ENCODE results near the gene MRFAP1. TPM values are rescaled to one million over a fixed set of nuclear protein-coding genes. Genes with fewer than 3 reads are reported as not detected.

Gene MRFAP1
- total RNA-seq, 1 donor from 2014 or later = 255 TPM

DNA sequence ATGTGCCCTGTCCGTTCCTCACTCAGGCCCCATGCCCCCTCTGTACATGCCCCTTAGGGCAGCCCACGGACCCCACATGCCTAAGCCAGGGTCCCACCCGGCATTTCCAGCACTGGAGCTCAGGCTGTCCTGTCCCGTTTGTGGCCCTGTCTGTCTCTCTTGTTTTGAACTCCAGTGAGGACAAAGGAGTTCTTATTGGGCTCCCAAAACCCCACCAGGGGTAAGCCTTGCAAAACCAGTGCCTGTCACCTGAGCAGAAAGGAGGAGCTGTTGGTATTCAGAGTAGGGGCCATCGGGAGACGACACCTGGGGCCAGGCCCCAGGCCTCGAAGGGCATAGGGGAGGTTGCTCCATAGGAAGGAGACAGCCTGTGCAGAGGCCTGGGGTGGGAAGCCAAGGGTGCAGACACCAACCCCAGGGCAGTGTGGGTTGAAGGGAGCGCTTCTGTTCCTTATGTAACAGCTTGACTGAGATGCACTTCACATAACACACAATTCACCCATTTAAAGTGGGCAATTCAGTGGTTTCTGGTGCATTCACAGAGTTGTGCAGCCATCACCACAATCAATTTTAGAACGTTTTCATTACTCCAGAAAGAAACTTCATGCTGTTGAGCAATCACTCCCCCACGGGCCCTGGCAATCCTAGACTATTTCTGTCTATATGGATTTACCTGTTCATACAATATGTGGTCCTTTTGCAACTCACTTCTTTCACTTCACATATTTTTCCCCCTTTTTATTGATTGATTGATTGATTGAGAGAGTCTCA is 33.8 kb upstream of the MRFAP1 start:
- Histone ChIP-seq H3K4me3 (ENCODE audit: low read depth, low read length) (no peak overlapping the region), H3K27me3 (ENCODE audit: control insufficient read depth, insufficient read depth, low read length) (no peaks in the 10 kb centered on the region), H3K36me3 (ENCODE audit: control insufficient read depth, insufficient read depth, low read length) (no peaks in the 10 kb centered on the region)
- no peak for TF ChIP-seq CTCF (IDR thresholded peaks at IDR 0.05; ENCODE audit: insufficient read depth, low read length, poor library complexity, severe bottlenecking)
- no peak for DNase-seq (ENCODE audit: low read depth)

- Histone ChIP-seq H3K4me3 (ENCODE audit: low read depth, low read length) (no peak overlapping the region), H3K27me3 (ENCODE audit: control insufficient read depth, insufficient read depth, low read length) (no peaks in the 10 kb centered on the region), H3K36me3 (ENCODE audit: control insufficient read depth, insufficient read depth, low read length) (no peaks in the 10 kb centered on the region)
- no peak for TF ChIP-seq CTCF (IDR thresholded peaks at IDR 0.05; ENCODE audit: insufficient read depth, low read length, poor library complexity, severe bottlenecking)
- no peak for DNase-seq (ENCODE audit: low read depth)
These were observed 33.0 kb upstream of the MRFAP1 start for GRCh38 chr4:6607368-6608055.

- H3K36me3 ChIP-seq (ENCODE audit: control insufficient read depth, insufficient read depth, low read length) = no peaks in the 10 kb centered on the region
These were observed 31.6 kb upstream of the MRFAP1 start for GRCh38 chr4:6608758-6609414.

GRCh38 chr4:6609415-6610079 is 30.9 kb upstream of the MRFAP1 start:
- Histone ChIP-seq H3K36me3 (ENCODE audit: control insufficient read depth, insufficient read depth, low read length) (no peaks in the 10 kb centered on the region), H3K4me3 (ENCODE audit: low read depth, low read length) (no peak overlapping the region), H3K27me3 (ENCODE audit: control insufficient read depth, insufficient read depth, low read length) (no peaks in the 10 kb centered on the region)
- no peak for TF ChIP-seq CTCF (IDR thresholded peaks at IDR 0.05; ENCODE audit: insufficient read depth, low read length, poor library complexity, severe bottlenecking)
- DNase-seq (ENCODE audit: low read depth) = no peak

More at GRCh38 chr4:6608758-6609414, 31.6 kb upstream of the MRFAP1 start:
- DNase-seq (ENCODE audit: low read depth) = no peak
- no peak for TF ChIP-seq CTCF (IDR thresholded peaks at IDR 0.05; ENCODE audit: insufficient read depth, low read length, poor library complexity, severe bottlenecking)
- Histone ChIP-seq H3K27me3 (ENCODE audit: control insufficient read depth, insufficient read depth, low read length) (no peaks in the 10 kb centered on the region), H3K4me3 (ENCODE audit: low read depth, low read length) (no peak overlapping the region)

DNA sequence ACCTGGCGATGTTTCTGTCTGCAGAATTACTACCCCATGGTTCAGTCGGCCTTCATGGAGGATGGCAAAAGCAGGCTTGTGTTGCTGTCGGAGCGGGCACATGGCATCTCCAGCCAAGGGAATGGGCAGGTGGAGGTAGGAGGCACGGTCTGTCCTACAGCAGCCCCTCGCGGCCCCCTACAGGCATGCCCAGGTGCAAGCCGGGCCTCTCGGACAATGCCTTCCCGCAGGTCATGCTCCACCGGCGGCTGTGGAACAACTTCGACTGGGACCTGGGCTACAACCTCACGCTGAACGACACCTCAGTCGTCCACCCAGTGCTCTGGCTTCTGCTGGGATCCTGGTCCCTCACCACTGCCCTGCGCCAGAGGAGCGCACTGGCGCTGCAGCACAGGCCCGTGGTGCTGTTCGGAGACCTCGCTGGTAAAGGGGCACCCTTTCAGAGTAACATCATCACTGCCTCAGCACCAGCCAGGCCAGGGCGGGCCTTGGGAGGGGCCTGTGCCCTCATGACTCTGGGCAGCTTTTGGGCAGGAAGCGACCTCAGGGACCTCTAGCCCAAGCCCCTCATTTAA is 29.5 kb upstream of the MRFAP1 start:
- TF ChIP-seq CTCF (IDR thresholded peaks at IDR 0.05; ENCODE audit: insufficient read depth, low read length, poor library complexity, severe bottlenecking) = no peak
- H3K4me3 ChIP-seq (ENCODE audit: low read depth, low read length) = no peak overlapping the region
- no peaks in the 10 kb centered on the region for H3K27me3 ChIP-seq (ENCODE audit: control insufficient read depth, insufficient read depth, low read length)
- H3K36me3 ChIP-seq (ENCODE audit: control insufficient read depth, insufficient read depth, low read length) = no peaks in the 10 kb centered on the region
- no peak for DNase-seq (ENCODE audit: low read depth)
